ENCODE results near the gene SLC13A1.

The SLC13A1 gene

DNA sequence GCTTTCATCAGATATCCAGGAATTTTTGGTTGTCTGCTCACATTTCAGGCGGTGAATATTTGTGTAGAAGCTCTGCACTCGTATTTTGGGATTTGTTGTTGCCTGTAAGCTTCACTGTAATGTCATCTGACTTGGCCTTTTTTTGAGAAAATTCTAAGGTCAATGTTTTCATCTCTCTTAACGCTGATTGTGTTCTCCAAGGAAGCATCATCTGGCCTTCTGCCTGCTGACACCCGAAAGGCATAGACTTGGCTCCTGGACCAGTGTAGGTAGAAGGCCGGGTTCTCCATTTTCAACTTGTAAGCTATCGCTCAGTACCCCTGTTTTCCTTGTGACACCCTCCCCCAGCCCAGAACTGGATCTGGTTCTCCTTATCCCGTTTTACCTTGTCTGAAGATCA is 44.2 kb downstream of the SLC13A1 start:
- Histone ChIP-seq H3K4me1 (ENCODE audit: control insufficient read depth, low read length) (no peaks in the 10 kb centered on the region), H4K20me1 (ENCODE audit: control insufficient read depth, insufficient read depth, low read depth, low read length) (no peaks in the 10 kb centered on the region), H3K9me2 (replicated peaks; ENCODE audit: control insufficient read depth, low read length) (no peaks in the 10 kb centered on the region), H3K27me3 (ENCODE audit: control insufficient read depth, low read length) (no peaks in the 10 kb centered on the region), H3K9me3 (ENCODE audit: control insufficient read depth, insufficient read depth, low read length) (no peaks in the 10 kb centered on the region), H3K4me2 (ENCODE audit: low read length) (no peak overlapping the region), H3F3A (ENCODE audit: control insufficient read depth, insufficient read depth) (no peaks in the 10 kb centered on the region), H3K27ac (ENCODE audit: low read depth, low read length) (no peak overlapping the region), H3K79me2 (ENCODE audit: control insufficient read depth, low read length) (no peaks in the 10 kb centered on the region), H3K4me3 (ENCODE audit: low read length) (no peak overlapping the region), H3K36me3 (ENCODE audit: control insufficient read depth, low read length) (no peaks in the 10 kb centered on the region)
- no peak for TF ChIP-seq EZH2phosphoT487 (IDR thresholded peaks at IDR 0.05; ENCODE audit: borderline replicate concordance, low read length)
- TF ChIP-seq, protein P1, sequence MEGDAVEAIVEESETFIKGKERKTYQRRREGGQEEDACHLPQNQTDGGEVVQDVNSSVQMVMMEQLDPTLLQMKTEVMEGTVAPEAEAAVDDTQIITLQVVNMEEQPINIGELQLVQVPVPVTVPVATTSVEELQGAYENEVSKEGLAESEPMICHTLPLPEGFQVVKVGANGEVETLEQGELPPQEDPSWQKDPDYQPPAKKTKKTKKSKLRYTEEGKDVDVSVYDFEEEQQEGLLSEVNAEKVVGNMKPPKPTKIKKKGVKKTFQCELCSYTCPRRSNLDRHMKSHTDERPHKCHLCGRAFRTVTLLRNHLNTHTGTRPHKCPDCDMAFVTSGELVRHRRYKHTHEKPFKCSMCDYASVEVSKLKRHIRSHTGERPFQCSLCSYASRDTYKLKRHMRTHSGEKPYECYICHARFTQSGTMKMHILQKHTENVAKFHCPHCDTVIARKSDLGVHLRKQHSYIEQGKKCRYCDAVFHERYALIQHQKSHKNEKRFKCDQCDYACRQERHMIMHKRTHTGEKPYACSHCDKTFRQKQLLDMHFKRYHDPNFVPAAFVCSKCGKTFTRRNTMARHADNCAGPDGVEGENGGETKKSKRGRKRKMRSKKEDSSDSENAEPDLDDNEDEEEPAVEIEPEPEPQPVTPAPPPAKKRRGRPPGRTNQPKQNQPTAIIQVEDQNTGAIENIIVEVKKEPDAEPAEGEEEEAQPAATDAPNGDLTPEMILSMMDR (IDR thresholded peaks at IDR 0.05; ENCODE audit: low read depth, low read length, poor library complexity, severe bottlenecking): no peak

DNA sequence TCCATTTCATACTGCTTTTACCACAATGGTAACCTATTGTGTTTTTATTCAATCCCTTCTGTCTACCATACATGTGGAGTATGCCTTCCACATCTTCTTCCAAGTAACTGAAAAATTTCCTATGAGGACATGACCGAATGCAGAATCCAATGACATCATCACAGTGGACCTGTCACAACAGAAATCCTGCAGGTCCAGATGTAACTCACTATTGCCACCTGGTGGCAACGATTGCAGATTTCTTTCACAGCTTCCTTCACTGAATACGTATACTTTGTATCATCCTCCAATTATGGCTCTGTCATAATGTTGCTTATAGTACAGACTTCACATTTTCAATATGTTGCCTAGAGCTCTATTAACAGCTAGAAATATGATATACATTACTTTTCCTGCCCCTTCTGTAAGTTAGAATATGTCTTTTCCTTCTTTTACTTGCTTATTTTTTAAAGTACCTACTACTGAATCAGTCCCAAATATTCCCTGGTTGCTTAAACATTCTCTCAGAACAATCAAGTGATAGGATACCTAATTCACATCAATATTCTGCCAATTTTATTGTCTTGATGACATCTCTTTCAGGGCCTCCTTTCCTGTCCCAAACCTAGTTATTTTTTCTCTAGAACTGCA is 45.4 kb downstream of the SLC13A1 start:
- no peaks in the 10 kb centered on the region for H3K9me2 ChIP-seq (replicated peaks; ENCODE audit: control insufficient read depth, low read length)

DNA sequence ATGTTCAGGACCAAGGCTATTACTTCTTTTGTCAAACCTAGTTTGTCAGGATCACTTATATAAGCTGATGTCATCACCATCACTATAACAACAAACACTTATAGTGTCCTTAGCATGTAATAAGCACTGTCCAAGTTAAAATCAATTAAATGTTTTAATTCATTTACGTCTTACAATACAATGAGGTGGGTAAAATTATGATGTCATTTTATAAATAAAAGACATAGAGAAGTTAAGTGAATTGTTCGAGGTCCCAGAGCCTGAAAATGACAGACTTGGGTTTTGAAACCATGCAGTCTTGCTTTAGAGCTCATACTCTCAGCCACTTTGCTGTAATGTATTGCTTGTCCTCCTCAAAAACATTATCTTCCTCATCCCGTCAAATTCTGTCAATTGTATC is 48.3 kb downstream of the SLC13A1 start:
- Histone ChIP-seq H3F3A (ENCODE audit: control insufficient read depth, insufficient read depth) (no peaks in the 10 kb centered on the region), H3K4me2 (ENCODE audit: low read length) (no peak overlapping the region), H3K27me3 (ENCODE audit: control insufficient read depth, low read length) (no peaks in the 10 kb centered on the region), H3K79me2 (ENCODE audit: control insufficient read depth, low read length) (no peaks in the 10 kb centered on the region), H3K4me1 (ENCODE audit: control insufficient read depth, low read length) (no peaks in the 10 kb centered on the region), H3K9me3 (ENCODE audit: control insufficient read depth, insufficient read depth, low read length) (no peaks in the 10 kb centered on the region), H3K36me3 (ENCODE audit: control insufficient read depth, low read length) (no peaks in the 10 kb centered on the region), H3K9me2 (replicated peaks; ENCODE audit: control insufficient read depth, low read length) (no peaks in the 10 kb centered on the region), H3K27ac (ENCODE audit: low read depth, low read length) (no peak overlapping the region), H4K20me1 (ENCODE audit: control insufficient read depth, insufficient read depth, low read depth, low read length) (no peaks in the 10 kb centered on the region), H3K4me3 (ENCODE audit: low read length) (no peak overlapping the region)
- TF ChIP-seq EZH2phosphoT487 (IDR thresholded peaks at IDR 0.05; ENCODE audit: borderline replicate concordance, low read length): no peak
- TF ChIP-seq, protein P1 (IDR thresholded peaks at IDR 0.05; ENCODE audit: low read depth, low read length, poor library complexity, severe bottlenecking): no peak

More for the DNA sequence above, 45.4 kb downstream of the SLC13A1 start:
- H3K4me3 ChIP-seq (ENCODE audit: low read length): no peak overlapping the region
- no peaks in the 10 kb centered on the region for H3K4me1 ChIP-seq (ENCODE audit: control insufficient read depth, low read length)
- no peak overlapping the region for H3K27ac ChIP-seq (ENCODE audit: low read depth, low read length)
- no peaks in the 10 kb centered on the region for H3K79me2 ChIP-seq (ENCODE audit: control insufficient read depth, low read length)
- H3F3A ChIP-seq (ENCODE audit: control insufficient read depth, insufficient read depth): no peaks in the 10 kb centered on the region
- no peaks in the 10 kb centered on the region for H3K36me3 ChIP-seq (ENCODE audit: control insufficient read depth, low read length)
- H3K27me3 ChIP-seq (ENCODE audit: control insufficient read depth, low read length): no peaks in the 10 kb centered on the region
- no peaks in the 10 kb centered on the region for H4K20me1 ChIP-seq (ENCODE audit: control insufficient read depth, insufficient read depth, low read depth, low read length)
- TF ChIP-seq, protein P1 (IDR thresholded peaks at IDR 0.05; ENCODE audit: low read depth, low read length, poor library complexity, severe bottlenecking): peak; percentile 96
- no peak for TF ChIP-seq EZH2phosphoT487 (IDR thresholded peaks at IDR 0.05; ENCODE audit: borderline replicate concordance, low read length)
- no peaks in the 10 kb centered on the region for H3K9me3 ChIP-seq (ENCODE audit: control insufficient read depth, insufficient read depth, low read length)
- no peak overlapping the region for H3K4me2 ChIP-seq (ENCODE audit: low read length)

All from DOHH2 (cell line).